DMS53 (cell line): ENCODE results near the gene NVL.

Experiments used
- DNase-seq: peaks from one replicate; lab custom pipeline; 2025; lab: John Stamatoyannopoulos, UW

NVL gene

DNA sequence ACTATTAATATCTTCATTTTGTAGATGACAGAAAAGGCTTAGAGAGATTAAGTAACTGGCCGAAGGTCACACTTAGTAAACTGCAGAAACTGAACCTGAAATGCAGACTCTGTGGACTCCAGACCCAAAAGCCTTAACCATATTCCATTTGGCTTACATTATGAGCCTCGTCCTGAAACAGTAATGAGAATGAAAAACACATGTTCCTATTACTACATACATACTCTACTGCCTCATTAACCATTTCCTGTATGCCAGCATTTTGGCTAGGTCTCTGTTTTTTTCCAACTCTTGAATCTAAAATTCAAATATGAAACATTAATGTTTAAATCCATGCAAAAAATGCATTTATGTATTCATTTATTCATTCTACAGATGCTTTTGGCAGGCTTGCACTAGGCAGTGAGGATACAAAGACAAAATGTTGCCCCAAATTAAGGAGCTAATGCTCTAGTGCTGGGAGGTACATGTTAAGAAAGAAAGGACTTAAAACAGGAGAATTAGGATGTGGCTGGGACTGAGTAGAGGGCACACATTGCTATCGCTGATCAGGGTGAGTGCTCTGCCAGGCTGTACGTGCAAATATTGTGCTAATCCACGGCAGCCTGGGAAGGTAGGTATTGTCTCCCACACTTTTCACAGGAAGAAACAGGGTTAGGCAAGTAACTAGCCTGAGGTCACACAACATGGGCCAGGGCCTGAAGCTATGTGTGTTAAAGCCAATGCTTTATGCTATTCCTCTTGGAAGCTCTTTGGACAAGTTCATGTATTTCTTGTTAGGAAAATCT lies 133.0 kb downstream of the NVL start:
- DNase-seq, result no peak

DNA sequence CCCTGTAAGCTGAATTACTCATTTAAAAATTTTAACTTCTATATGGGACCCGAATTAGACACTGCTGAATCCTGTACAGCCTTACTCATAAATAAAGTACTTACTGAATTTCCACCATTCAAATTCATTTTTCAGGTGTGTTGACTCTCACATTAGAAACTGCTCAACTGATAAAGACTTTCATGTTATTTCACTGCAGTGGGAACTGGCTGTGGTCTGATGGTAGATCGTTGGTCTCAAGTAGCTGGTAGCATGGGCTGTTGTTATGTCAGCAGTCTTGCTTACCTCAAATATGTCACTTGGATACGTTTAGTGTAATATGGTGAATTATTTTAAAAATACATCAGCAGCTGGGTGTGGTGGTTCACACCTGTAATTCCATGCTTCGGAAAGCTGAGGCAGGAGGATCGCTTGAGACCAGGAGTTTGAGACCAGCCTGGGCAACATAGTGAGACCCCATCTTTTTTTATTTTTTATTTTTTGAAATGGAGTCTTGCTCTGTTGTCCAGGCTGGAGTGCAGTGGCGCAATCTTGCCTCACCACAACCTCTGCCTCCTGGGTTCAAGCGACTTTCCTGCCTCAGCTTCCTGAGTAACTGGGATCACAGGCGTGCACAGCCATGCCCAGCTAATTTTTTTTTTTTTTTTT lies 136.5 kb downstream of the NVL start:
- no peak for DNase-seq

DNA sequence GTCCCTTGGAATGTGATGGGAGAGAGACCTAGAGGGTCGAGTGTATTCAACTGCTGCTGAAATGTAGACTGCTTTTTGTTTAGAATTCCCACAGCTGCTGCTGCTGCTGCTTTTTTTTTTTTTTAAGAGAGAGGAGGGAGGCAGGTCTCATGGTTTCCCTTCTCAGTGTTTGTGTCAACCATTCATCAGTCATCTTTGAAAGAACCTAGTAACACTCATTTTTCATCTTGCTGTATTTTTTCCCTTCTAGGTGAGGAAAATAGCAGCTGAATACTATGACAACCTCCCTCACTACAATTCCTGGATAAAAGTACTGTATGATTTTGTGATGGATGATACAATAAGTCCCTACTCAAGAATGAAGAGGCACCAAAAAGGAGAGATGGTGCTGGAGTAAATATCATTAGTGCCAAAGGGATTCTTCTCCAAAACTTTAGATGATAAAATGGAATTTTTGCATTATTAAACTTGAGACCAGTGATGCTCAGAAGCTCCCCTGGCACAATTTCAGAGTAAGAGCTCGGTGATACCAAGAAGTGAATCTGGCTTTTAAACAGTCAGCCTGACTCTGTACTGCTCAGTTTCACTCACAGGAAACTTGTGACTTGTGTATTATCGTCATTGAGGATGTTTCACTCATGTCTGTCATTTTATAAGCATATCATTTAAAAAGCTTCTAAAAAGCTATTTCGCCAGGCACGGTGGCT lies 137.7 kb downstream of the NVL start:
- DNase-seq, result no peak

DNA sequence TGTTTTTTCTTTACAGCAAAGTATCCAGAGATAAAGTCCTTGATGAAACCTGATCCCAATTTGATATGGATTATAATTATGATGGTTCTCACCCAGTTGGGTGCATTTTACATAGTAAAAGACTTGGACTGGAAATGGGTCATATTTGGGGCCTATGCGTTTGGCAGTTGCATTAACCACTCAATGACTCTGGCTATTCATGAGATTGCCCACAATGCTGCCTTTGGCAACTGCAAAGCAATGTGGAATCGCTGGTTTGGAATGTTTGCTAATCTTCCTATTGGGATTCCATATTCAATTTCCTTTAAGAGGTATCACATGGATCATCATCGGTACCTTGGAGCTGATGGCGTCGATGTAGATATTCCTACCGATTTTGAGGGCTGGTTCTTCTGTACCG lies 140.4 kb downstream of the NVL start:
- no peak for DNase-seq

DNA sequence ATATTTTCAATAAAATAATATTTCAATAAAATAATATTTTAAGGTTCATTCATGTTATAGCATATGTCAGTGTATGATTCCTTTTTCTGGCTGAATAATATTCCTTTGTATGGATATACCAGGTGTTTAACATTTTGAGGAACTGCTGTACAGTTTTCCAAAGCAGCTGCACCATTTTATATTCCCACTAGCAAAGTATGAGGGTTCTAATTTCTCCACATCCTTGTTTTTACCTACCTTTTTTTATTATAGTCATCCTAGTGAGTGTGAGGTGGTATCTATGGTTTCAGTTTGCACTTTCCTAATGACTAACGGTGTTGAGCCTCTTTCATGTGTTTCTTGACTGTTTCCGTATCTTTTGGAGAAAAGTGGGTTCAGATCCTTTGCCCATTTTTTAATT lies 141.7 kb downstream of the NVL start:
- no peak for DNase-seq

DNA sequence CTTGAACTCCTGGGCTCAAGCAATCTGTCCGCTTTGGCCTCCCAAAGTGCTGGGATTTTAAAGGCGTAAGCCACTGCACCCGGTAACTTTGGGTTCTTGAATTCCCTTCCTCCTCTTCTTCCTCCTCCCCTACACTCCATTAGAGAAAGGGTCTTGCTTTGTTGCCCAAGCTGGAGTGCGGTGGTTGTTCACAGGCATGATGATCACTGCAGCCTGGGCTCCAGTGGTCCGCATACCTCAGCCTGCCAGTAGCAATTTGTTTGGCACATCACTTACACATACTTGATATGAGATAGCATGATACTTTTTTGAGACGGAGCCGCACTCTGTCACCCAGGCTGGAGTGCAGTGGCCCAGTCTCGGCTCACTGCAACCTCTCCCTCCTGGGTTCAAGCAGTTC lies 144.8 kb downstream of the NVL start:
- DNase-seq, result no peak

DNA sequence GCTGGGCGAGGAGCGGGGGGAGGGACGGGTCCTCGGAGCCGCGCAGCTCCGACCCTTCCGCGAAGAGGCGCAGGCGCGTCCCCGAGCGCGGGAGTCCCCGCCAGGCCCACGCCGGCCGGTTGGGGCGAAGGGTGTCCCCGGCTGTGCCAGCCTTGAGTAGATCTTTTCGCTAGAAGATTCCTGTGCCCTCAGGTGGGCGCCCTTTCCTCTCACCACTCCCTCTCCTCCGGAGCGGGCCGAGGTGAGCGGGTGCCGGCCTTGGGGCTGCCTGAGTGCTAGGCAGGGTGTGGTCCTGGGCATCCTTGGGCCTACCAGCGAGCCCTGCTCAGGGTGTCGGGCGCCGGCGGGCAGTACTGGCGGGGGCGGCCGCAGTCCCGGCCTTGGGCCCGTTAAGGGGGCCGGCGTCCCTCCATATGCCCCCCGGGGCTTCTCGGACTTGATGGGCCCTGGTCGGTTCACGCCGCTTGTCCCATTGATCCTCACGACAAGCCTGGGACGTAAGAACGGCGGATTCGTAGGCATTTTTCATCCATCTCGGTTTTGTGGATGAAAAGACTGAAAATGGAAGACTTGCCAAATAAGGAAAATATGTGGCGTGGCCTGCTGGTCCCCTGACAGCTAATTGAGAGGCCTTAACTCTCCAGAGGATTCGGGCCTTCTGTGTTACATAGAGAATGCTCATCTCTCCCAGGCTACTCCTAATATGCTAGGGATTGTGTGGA lies 146.2 kb downstream of the NVL start:
- peak; percentile 84 for DNase-seq

DNA sequence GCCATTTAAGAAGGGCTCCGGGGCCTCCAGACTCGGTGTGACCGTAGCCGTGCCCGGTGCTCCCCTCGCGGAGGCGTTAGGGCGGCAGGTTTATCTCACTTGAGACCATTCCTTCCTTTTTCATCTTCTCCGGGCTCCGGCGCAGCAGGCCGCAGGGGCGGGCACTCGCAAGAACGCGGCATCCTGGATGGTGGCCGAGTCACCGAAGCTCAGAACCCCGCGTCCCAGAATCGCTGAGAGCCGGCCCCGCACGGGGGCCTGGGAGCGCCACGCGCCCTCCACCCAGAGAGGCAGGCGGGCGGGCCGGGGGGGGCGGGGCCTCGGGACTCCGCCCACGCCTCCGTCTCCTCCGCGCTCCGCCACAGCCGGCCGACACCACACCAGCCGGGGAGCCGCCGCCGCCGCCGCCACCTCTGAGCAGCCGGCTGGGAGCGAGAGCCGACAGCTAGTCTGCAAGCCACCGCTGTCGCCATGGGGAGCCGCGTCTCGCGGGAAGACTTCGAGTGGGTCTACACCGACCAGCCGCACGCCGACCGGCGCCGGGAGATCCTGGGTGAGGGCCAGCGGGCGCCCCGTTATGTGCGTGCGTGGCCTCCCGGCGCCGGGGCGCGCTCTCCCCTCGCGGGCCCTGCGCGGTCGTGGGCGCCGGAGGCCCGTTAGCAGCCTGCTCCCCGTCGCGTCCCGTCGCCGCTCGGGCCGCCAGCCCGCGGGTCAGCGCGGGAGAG lies 146.9 kb downstream of the NVL start, which contains the start of gene DEGS1:
TSS of gene DEGS1 (plus strand) at position 375 of the 725 bp plus-strand sequence. CDS start at position 472, 97 bp downstream.
- DNase-seq, result peak; percentile 94

DNA sequence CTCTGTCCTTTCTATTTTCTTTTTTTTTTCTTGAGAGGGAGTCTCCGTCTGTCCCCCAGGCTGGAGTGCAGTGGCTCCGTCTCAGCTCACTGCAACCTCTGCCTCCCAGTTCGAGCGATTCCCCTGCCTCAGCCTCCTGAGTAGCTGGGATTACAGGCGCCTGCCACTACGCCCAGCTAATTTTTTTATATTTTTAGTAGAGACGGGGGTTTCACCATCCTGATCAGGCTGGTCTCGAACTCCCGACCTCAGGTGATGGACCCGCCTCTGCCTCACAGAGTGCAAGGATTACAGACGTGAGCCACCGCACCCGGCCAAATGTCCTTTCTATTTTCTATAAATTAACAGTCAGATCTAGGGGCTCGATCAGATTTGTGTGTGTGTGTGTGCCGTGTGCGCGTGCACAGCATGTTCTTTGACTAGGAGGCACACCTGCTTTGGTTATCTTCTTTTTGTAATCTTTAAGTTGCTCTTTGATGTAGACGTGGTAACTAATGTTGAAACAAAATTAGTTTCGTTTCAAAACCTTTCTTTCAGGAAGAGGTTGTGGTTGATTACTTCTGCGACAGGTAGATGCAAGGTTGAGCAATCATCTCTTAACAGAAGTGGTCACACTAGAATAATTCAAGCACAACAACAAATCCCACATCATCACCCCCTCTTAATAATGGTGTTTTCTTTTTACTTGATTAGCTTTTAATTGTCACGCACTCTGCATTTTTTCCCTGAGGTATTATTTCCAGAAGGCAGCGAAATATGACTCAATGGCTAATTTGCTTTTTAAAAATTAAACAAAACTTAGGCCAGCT lies 147.7 kb downstream of the NVL start:
- peak; percentile 76 for DNase-seq

DNA sequence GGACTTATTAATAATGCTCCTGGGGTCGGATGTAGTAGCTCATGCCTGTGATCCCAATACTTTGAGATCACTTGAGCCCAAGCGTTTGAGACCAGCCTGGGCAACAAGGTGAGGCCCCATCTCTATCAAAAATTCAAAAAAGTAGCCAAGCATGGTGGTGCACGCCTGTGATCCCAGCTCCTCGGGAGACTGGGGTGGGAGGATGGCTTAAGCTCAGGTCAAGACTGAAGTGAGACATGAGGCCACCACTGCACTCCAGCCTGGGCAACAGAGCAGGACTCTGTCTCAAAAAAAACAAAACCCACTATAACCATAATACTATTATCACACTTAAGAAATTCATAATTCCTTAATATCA lies 148.5 kb downstream of the NVL start:
- no peak for DNase-seq

DNA sequence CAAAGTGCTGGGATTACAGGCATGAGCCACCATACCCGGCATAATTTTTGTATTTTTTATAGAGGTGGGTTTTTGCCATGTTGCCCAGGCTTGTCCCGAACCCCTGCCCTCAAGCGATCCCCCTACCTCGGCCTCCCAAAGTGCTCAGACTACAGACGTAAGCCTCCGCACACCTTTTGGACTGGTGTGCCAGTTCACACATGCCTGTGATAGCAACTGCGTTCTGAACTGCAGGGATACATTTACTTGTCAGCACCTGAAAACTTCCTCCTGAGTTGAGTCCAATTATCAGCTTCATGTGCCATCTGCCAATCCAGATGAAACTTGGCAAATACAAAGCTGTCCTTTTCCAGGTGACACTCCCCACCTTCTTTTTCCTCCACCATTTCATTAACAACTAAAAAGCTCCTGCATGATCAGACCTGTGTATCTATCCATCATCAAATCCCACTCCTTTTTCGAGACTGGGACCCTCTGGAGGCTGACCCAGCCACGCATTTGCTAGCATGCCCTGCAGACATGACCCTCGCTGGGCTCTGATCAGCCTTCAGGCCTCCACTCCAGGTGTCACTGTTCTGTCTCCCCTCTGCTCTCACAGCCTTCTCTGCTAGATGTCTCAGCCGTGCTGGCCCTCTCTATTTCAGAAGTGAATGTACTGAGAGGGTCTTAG lies 149.1 kb downstream of the NVL start:
- no peak for DNase-seq

DNA sequence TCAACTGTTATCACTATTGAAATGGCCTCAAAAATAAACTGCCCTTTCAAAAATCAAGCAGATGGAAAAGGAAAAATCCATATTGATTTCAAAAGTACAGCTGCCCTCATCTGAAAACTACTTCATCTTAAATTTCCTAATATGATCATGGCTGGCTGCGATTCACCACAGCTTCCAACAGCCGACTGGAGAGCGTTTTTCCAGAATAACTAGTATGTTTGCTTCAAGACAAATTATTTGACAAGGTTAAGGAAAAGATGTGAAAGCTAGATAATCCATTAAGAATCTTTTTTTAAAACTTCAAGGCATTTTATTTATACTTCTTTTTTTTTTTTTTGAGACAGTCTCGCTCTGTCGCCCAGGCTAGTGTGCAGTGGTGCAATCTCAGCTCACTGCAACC lies 151.1 kb downstream of the NVL start:
- DNase-seq, result no peak

DNA sequence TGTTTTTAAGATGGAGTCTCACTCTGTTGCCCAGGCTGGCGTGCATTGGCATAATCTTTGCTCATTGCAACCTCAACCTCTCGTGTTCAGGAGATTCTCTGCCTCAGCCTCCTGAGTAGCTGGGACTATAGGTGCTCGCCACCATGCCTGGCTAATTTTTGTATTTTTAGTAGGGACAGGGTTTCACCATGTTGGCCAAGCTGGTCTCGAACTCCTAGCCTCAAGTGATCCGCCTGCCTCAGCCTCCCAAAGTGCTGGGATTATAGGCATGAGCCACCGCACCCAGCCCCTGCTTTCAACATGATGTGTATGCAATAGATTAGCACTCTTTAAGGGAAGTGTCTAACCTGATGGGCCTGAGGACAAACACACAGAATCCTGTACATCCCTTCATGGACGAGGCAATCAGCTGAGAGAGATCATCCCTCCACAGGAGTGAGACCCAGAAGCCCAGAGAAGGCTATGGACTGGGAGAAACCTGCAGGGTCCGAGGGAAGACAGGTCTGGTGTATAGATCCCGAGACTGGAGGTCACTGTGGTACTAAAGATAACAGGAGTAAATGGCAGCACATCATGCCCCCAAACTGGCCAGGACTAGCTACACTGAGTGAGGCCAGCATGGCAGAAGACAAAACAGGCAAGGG lies 152.5 kb downstream of the NVL start:
- DNase-seq, result no peak
